GM12891 (cell line): ENCODE measurements around the gene MEOX1.

ENCODE experiments used
- DNase-seq: peaks from one replicate; pipeline ENCODE4 v3.0.0; 2011; ENCODE audit warnings: low spot score; ENCODE audit not compliant: insufficient read length
- FAIRE-seq: peaks from 2 replicates; lab custom pipeline; 2011; peaks lifted over from hg19 to GRCh38; lab: Jason Lieb, UNC
- PAX5 ChIP-seq: IDR thresholded peaks from 2 replicates; pipeline ENCODE4 v1.6.1; 2011; ENCODE audit warnings: low read length, moderate library complexity, mild to moderate bottlenecking; ENCODE audit not compliant: insufficient read depth, severe bottlenecking
- POLR2A ChIP-seq: IDR thresholded peaks from 2 replicates; pipeline ENCODE4 v1.6.1; 2011; ENCODE audit warnings: low read depth, low read length, control low read depth
- POLR2AphosphoS5 ChIP-seq: IDR thresholded peaks from 2 replicates; pipeline ENCODE4 v1.6.1; 2011; ENCODE audit warnings: low read depth, low read length, control low read depth
- POU2F2 ChIP-seq: IDR thresholded peaks from 2 replicates; pipeline ENCODE4 v1.6.1; 2011; ENCODE audit warnings: low read depth, mild to moderate bottlenecking, control low read depth, low read length, moderate library complexity
- SPI1 ChIP-seq: IDR thresholded peaks from 2 replicates; pipeline ENCODE4 v1.6.1; 2011; ENCODE audit warnings: low read depth, low read length, control low read depth
- TAF1 ChIP-seq: IDR thresholded peaks from 2 replicates; pipeline ENCODE4 v1.6.1; 2011; ENCODE audit warnings: low read depth, low read length, control low read depth

The MEOX1 gene

GRCh38 chr17:43669971-43670644 lies 8.4 kb upstream of the MEOX1 start:
- TF ChIP-seq PAX5 (no peak), SPI1 (no peak)
- no peak for DNase-seq
- FAIRE-seq: no peak

- FAIRE-seq (no peak), DNase-seq (no peak)
- TF ChIP-seq POLR2AphosphoS5: no peak
- TF ChIP-seq POLR2A: no peak
Observed at GRCh38 chr17:43667947-43668348, 6.2 kb upstream of the MEOX1 start.

GRCh38 chr17:43667506-43667905 lies 5.8 kb upstream of the MEOX1 start:
- FAIRE-seq (no peak), DNase-seq (no peak)
- TF ChIP-seq POLR2AphosphoS5 (no peak), TAF1 (no peak)

GRCh38 chr17:43665937-43666236 lies 4.2 kb upstream of the MEOX1 start:
- FAIRE-seq (no peak), DNase-seq (no peak)
- TF ChIP-seq POU2F2 (no peak), SPI1 (no peak), POLR2A (no peak), TAF1 (no peak), POLR2AphosphoS5 (no peak), PAX5 (no peak)

- FAIRE-seq (no peak), DNase-seq (no peak)
- TF ChIP-seq POLR2A (no peak), PAX5 (no peak)
Observed at GRCh38 chr17:43665084-43665936, 3.6 kb upstream of the MEOX1 start.

- no peak for TF ChIP-seq POLR2A
- TF ChIP-seq TAF1: no peak
- no peak for TF ChIP-seq SPI1
- TF ChIP-seq POU2F2: no peak
- no peak for TF ChIP-seq PAX5
- no peak for TF ChIP-seq POLR2AphosphoS5
- DNase-seq (no peak), FAIRE-seq (no peak)
Observed at GRCh38 chr17:43664096-43664495, 2.4 kb upstream of the MEOX1 start.

- TF ChIP-seq PAX5: no peak
- no peak for TF ChIP-seq TAF1
- TF ChIP-seq POU2F2: no peak
- TF ChIP-seq POLR2A: no peak
- FAIRE-seq (no peak), DNase-seq (no peak)
Observed at GRCh38 chr17:43663383-43663782, 1.7 kb upstream of the MEOX1 start.

- no peak for DNase-seq
- TF ChIP-seq SPI1 (no peak), TAF1 (no peak), POU2F2 (no peak), POLR2AphosphoS5 (no peak), POLR2A (no peak), PAX5 (no peak)
- no peak for FAIRE-seq
Observed at GRCh38 chr17:43662413-43663141, 855 bp upstream of the MEOX1 start.

GRCh38 chr17:43660816-43661493 lies 767 bp downstream of the MEOX1 start:
- FAIRE-seq: no peak

More at GRCh38 chr17:43660816-43661493, 767 bp downstream of the MEOX1 start:
- TF ChIP-seq PAX5 (no peak), POLR2A (no peak), SPI1 (no peak), POU2F2 (no peak), TAF1 (no peak), POLR2AphosphoS5 (no peak)
- DNase-seq: no peak
